ENCODE data around the gene ISLR2.
"Not testable (repeated sequence)": the region's sequence is repeated elsewhere in the genome, so short reads cannot be mapped to it uniquely, and the experiment has no call there.

Gene ISLR2

GRCh38 chr15:74157868-74158827 lies 27.8 kb downstream of the ISLR2 start:
- DNase-seq (ENCODE audit: low spot score) = no peak

GRCh38 chr15:74158855-74159650 lies 28.7 kb downstream of the ISLR2 start:
- DNase-seq (ENCODE audit: low spot score) = no peak

- no peak for DNase-seq (ENCODE audit: low spot score)
Measured at GRCh38 chr15:74159773-74160172, 29.4 kb downstream of the ISLR2 start.

- DNase-seq (ENCODE audit: low spot score) = not testable (repeated sequence)
Measured at GRCh38 chr15:74160390-74160789, 30.0 kb downstream of the ISLR2 start.

GRCh38 chr15:74162195-74162536 lies 31.8 kb downstream of the ISLR2 start:
- not testable (repeated sequence) for DNase-seq (ENCODE audit: low spot score)

- no peak for DNase-seq (ENCODE audit: low spot score)
Measured at GRCh38 chr15:74165461-74165860, 35.1 kb downstream of the ISLR2 start.

- DNase-seq (ENCODE audit: low spot score) = no peak
Measured at GRCh38 chr15:74167891-74168331, 37.5 kb downstream of the ISLR2 start.

- DNase-seq (ENCODE audit: low spot score) = no peak
Measured at GRCh38 chr15:74168711-74169126, 38.3 kb downstream of the ISLR2 start.

- no peak for DNase-seq (ENCODE audit: low spot score)
Measured at GRCh38 chr15:74170071-74170844, 39.9 kb downstream of the ISLR2 start.

GRCh38 chr15:74170875-74171578 lies 40.6 kb downstream of the ISLR2 start:
- DNase-seq (ENCODE audit: low spot score) = no peak

- DNase-seq (ENCODE audit: low spot score) = no peak
Measured at GRCh38 chr15:74171965-74172541, 41.7 kb downstream of the ISLR2 start.

- no peak for DNase-seq (ENCODE audit: low spot score)
Measured at GRCh38 chr15:74172701-74173379, 42.5 kb downstream of the ISLR2 start.

- no peak for DNase-seq (ENCODE audit: low spot score)
Measured at GRCh38 chr15:74173380-74174218, 43.2 kb downstream of the ISLR2 start, which contains the start of gene ISLR. Gene ISLR (plus strand): TSS chr15:74173710. CDS start chr15:74174859, 1,149 bp downstream.

GRCh38 chr15:74174219-74174957 lies 44.0 kb downstream of the ISLR2 start:
- no peak for DNase-seq (ENCODE audit: low spot score)

GRCh38 chr15:74174958-74175253 lies 44.5 kb downstream of the ISLR2 start:
- DNase-seq (ENCODE audit: low spot score) = no peak

- DNase-seq (ENCODE audit: low spot score) = no peak
Measured at GRCh38 chr15:74175271-74176191, 45.1 kb downstream of the ISLR2 start.

GRCh38 chr15:74176262-74177214 lies 46.2 kb downstream of the ISLR2 start:
- no peak for DNase-seq (ENCODE audit: low spot score)

All from RKO (cell line).